ENCODE data around the gene LEF1. TPM values are rescaled to one million over a fixed set of nuclear protein-coding genes. Genes with fewer than 3 reads are reported as not detected.
A peak's percentile ranks its signal among the peaks of the same experiment; 100 is the strongest.

Gene LEF1
- total and polyA plus RNA-seq, 2 of the 8 experiments (the other 6 are each of a cell fraction or from before 2014, with no cell fraction given), result 2.6 to 5.2 TPM

GRCh38 chr4:108172753-108173598 lies 4.2 kb upstream of the LEF1 start:
- H3K36me3 ChIP-seq (ENCODE audit: control insufficient read depth in 2 of 4, insufficient read depth in 4 of 4, low read length in 3 of 4), result 0 out of 8 replicates have a peak, but pooled peaks cover 0 to 3% (median 0%) of the 10 kb centered on the region in 4 experiments
- FAIRE-seq, result no peak
- H2BK15ac ChIP-seq (ENCODE audit: low read length), result no peak overlapping the region
- H3K56ac ChIP-seq (replicated peaks; ENCODE audit: insufficient read length, low read depth, low read length), result no peak overlapping the region
- H2BK5ac ChIP-seq (ENCODE audit: low read depth, low read length), result peak overlapping the region; percentile 44; the same call in 1 of the 2 replicates
- H2BK12ac ChIP-seq (ENCODE audit: low read depth, low read length), result no peak overlapping the region
- POLR2A ChIA-PET (ENCODE audit: partially characterized antibody), result interaction anchor here (0.8 kb wide), 1 partner anchor 10 kb away, joined by 4 read pairs; no protein-coding TSS in a partner anchor
- TF ChIP-seq EZH2 (IDR thresholded peaks at IDR 0.05; ENCODE audit: low read depth, low read length, severe bottlenecking) (peak; percentile 84), RBBP5 (IDR thresholded peaks at IDR 0.05; ENCODE audit: borderline replicate concordance, low read depth, low read length) (no peak), NRF1 (IDR thresholded peaks at IDR 0.05; ENCODE audit: low read depth, low read length) (peak; percentile 37; the same call in 1 of the 2 replicates), BACH1 (IDR thresholded peaks at IDR 0.05; ENCODE audit: low read length) (peak; percentile 51; the same call in 1 of the 2 replicates), MAX (IDR thresholded peaks at IDR 0.05) (peak; percentile 4; the same call in 1 of the 2 replicates), SUZ12 (IDR thresholded peaks at IDR 0.05; ENCODE audit: low read length) (peak; percentile 73), YY1 (IDR thresholded peaks at IDR 0.05; ENCODE audit: low read depth, low read length) (no peak), CTBP2 (IDR thresholded peaks at IDR 0.05; ENCODE audit: borderline replicate concordance, insufficient read depth, insufficient read length, low read length) (peak; percentile 12), KDM4A (IDR thresholded peaks at IDR 0.05; ENCODE audit: low read depth, low read length, severe bottlenecking) (peak; percentile 46)
- H3K18ac ChIP-seq (ENCODE audit: extremely low read depth, low read length), result peak overlapping the region; percentile 68
- peaks cover 3 to 22% (median 7%) of the 10 kb centered on the region in 4 experiments for H3K4me1 ChIP-seq (replicated peaks in 1 of 4; ENCODE audit: control insufficient read depth in 3 of 4, insufficient read depth in 4 of 4, low read length in 3 of 4)
- H3K27ac ChIP-seq (ENCODE audit: low read depth, low read length), result no peak overlapping the region
- H3K4ac ChIP-seq (replicated peaks; ENCODE audit: insufficient read length, low read depth, low read length), result no peak overlapping the region
- H2AK5ac ChIP-seq (ENCODE audit: low read depth, low read length), result no peak overlapping the region
- peaks cover 47 to 73% (median 69%) of the 10 kb centered on the region in 4 experiments for H3K27me3 ChIP-seq (replicated peaks in 1 of 4; ENCODE audit: control insufficient read depth in 3 of 4, extremely low read depth in 1 of 4, insufficient read depth in 3 of 4, low read length in 3 of 4)
- no peaks in the 10 kb centered on the region for H4K20me1 ChIP-seq (replicated peaks in 1 of 2; ENCODE audit: control insufficient read depth in 1 of 2, insufficient read depth in 2 of 2, low read length in 2 of 2)
- no peak overlapping the region for H3K14ac ChIP-seq (ENCODE audit: insufficient read length)
- no peak overlapping the region for H2AFZ ChIP-seq (ENCODE audit: low read length)
- H2BK120ac ChIP-seq (replicated peaks; ENCODE audit: low read depth, low read length), result no peak overlapping the region
- no peaks in the 10 kb centered on the region for H3K79me2 ChIP-seq (ENCODE audit: control insufficient read depth in 1 of 2, insufficient read depth in 2 of 2, low read length in 2 of 2)
- peak in 1 of 2 experiments; percentile 64 for DNase-seq (ENCODE audit: low read depth in 1 of 2, low spot score in 2 of 2)
- H2BK20ac ChIP-seq (ENCODE audit: low read length), result no peak overlapping the region
- no peak overlapping the region for H4K5ac ChIP-seq (ENCODE audit: insufficient read length, low read depth, low read length)
- H3K4me2 ChIP-seq (ENCODE audit: insufficient read depth in 1 of 2, low read depth in 2 of 2, low read length in 2 of 2), result peak overlapping the region; percentile 95 to 96
- peak overlapping the region; percentile 21 to 64 (median 51) for H3K4me3 ChIP-seq (ENCODE audit: extremely low read depth in 1 of 4, insufficient read depth in 2 of 4, low read depth in 3 of 4, low read length in 4 of 4)
- CTCF ChIA-PET (ENCODE audit: partially characterized antibody), result interaction anchor here (0.7 to 1.6 kb wide), 5 partner anchors 12 to 400 kb away, joined by 3 to 7 read pairs (median 3); no protein-coding TSS in a partner anchor
- peaks cover 21% of the 10 kb centered on the region for H3K23me2 ChIP-seq (ENCODE audit: low read depth, low read length)
- H3K9me3 ChIP-seq (ENCODE audit: insufficient read depth in 2 of 2, low read depth in 1 of 2, low read length in 1 of 2), result no peaks in the 10 kb centered on the region; a peak in 1 of 4 replicates
- H3K23ac ChIP-seq (ENCODE audit: insufficient read length), result no peak overlapping the region
- H3K79me1 ChIP-seq (ENCODE audit: low read depth, low read length), result no peaks in the 10 kb centered on the region
- 3% methylated on average over 43 of the region's 77 CpGs; no CpG with 5 or more reads in 1 of the 2 experiments for WGBS, 2 experiments (ENCODE audit: extremely low coverage in 1 of 2, insufficient coverage in 1 of 2, insufficient read length in 1 of 2, insufficient replicate concordance in 2 of 2, low coverage in 1 of 2, low lambda C conversion rate in 2 of 2, missing lambda C conversion rate in 1 of 2)
- no peak overlapping the region for H4K91ac ChIP-seq (replicated peaks; ENCODE audit: insufficient read length, low read length)
- H4K8ac ChIP-seq (ENCODE audit: extremely low read depth, insufficient read depth, low read length), result peak overlapping the region; percentile 73
- no peak overlapping the region for H3K9ac ChIP-seq (replicated peaks in 1 of 4; ENCODE audit: extremely low read depth in 1 of 4, low read depth in 3 of 4, low read length in 3 of 4)

Measured in H1 (cell line).